HCT116 (cell line): ENCODE results near the gene NINJ2. TPM values are rescaled to one million over a fixed set of nuclear protein-coding genes. Genes with fewer than 3 reads are reported as not detected.

Experiments used
- ATAC-seq: fragments of 200-7000 bp; cut with Tn5 transposase; 2 replicates; pipeline ENCODE4 v1.9.1; 2020; ENCODE audit warnings: mild to moderate bottlenecking, moderate library complexity
- BruUV-seq: library from RNA; stranded (reverse); fragments of 400-500 nt; replicated peaks from 2 replicates; lab custom pipeline; 2021; lab: Mats Ljungman, UMichigan
- CTCF ChIA-PET: fragments of 300-600 bp; sonication (Branson Sonifier 250); formaldehyde crosslinking; loops from one replicate; lab custom pipeline; 2021; ENCODE audit warnings: antibody characterized with exemption; lab: Charles Lee
- POLR2A ChIA-PET: fragments of 300-600, 350-600 bp; sonication (Branson Sonifier 250); formaldehyde crosslinking; loops from one replicate; lab custom pipeline; 2021; ENCODE audit warnings: antibody characterized with exemption; lab: Charles Lee
- RAD21 ChIA-PET, 2 experiments: fragments of 300-600 bp; sonication (Branson Sonifier 250); formaldehyde crosslinking; loops; one replicate each; lab custom pipeline; 2023; ENCODE audit warnings: low total read pairs in 2 of 2; ENCODE audit not compliant: uncharacterized antibody in 2 of 2, unreplicated experiment in 2 of 2, low non-redundant PET in 1 of 2; lab: Charles Lee
- DNase-seq: peaks from one replicate; pipeline ENCODE4 v3.0.0-alpha.2; 2010; ENCODE audit warnings: low read depth, low spot score
- H2AFZ ChIP-seq: fragments of 200-600 bp; shearing (Covaris generic), sonication (generic); 2 replicates; pipeline ENCODE4 v1.6.1; 2017; ENCODE audit warnings: low read depth, mixed run types, mixed read lengths, antibody characterized with exemption, low read length; ENCODE audit not compliant: poor library complexity, severe bottlenecking
- H3K27ac ChIP-seq: 2 replicates; pipeline ENCODE4 v1.5.1; 2012; ENCODE audit warnings: low read depth, low read length
- H3K27me3 ChIP-seq: fragments of 200-600 bp; sonication (generic); 2 replicates; pipeline ENCODE4 v1.6.1; 2016; ENCODE audit warnings: mixed run types, low read length, mixed read lengths; ENCODE audit not compliant: insufficient read depth
- H3K36me3 ChIP-seq, 2 experiments: fragments of 200-500 bp in 1 of 2; fragments of 200-600 bp in 1 of 2; sonication (Bioruptor generic) in 1 of 2; sonication (generic) in 1 of 2; 2 replicates each; pipeline versions ENCODE4 v1.5.1 to v1.6.1; 2014 to 2016; ENCODE audit warnings: low read length in 2 of 2, inconsistent platforms in 1 of 2, mixed read lengths in 1 of 2, mixed run types in 1 of 2; ENCODE audit not compliant: insufficient read depth in 2 of 2, control insufficient read depth in 1 of 2
- H3K4me1 ChIP-seq, 2 experiments: fragments of 200-600 bp in 1 of 2; sonication (generic) in 1 of 2; 2 replicates each; pipeline versions ENCODE4 v1.5.1 to v1.6.1; 2012 to 2017; ENCODE audit warnings: low read length in 2 of 2, inconsistent platforms in 1 of 2, mild to moderate bottlenecking in 1 of 2, mixed read lengths in 1 of 2, mixed run types in 1 of 2, moderate library complexity in 1 of 2; ENCODE audit not compliant: insufficient read depth in 2 of 2, control insufficient read depth in 1 of 2
- H3K4me2 ChIP-seq: fragments of 200-600 bp; sonication (generic); 2 replicates; pipeline ENCODE4 v1.6.1; 2017; ENCODE audit warnings: mixed run types, low read length, mixed read lengths
- H3K4me3 ChIP-seq, 2 experiments: fragments of 200-600 bp in 1 of 2; sonication (generic) in 1 of 2; replicated peaks in 1 of 2; 2 replicates each; pipeline ENCODE4 v1.5.1; 2011 to 2016; ENCODE audit warnings: low read length in 2 of 2, control low read depth in 1 of 2, low read depth in 1 of 2, mild to moderate bottlenecking in 1 of 2, mixed read lengths in 1 of 2, mixed run types in 1 of 2
- H3K79me2 ChIP-seq: fragments of 200-600 bp; sonication (generic); 2 replicates; pipeline ENCODE4 v1.6.1; 2017; ENCODE audit warnings: mild to moderate bottlenecking, mixed run types, low read length, moderate library complexity, mixed read lengths; ENCODE audit not compliant: insufficient read depth
- H3K9ac ChIP-seq: fragments of 200-600 bp; sonication (generic); 2 replicates; pipeline ENCODE4 v1.6.1; 2016; ENCODE audit warnings: low read length, mixed read lengths
- H3K9me2 ChIP-seq: fragments of 200-600 bp; sonication (generic), shearing (Covaris generic); 2 replicates; pipeline ENCODE4 v1.6.1; 2017; ENCODE audit warnings: mixed run types, mild to moderate bottlenecking, moderate library complexity; ENCODE audit not compliant: insufficient read depth
- H3K9me3 ChIP-seq, 2 experiments: fragments of 200-500 bp in 1 of 2; fragments of 200-600 bp in 1 of 2; sonication (Bioruptor generic) in 1 of 2; sonication (generic) in 1 of 2; 2 replicates each; pipeline ENCODE4 v1.6.1; 2014 to 2017; ENCODE audit warnings: low read length in 2 of 2, mixed read lengths in 2 of 2, inconsistent platforms in 1 of 2, low read depth in 1 of 2, mild to moderate bottlenecking in 1 of 2, mixed run types in 1 of 2, moderate library complexity in 1 of 2; ENCODE audit not compliant: control insufficient read depth in 1 of 2, insufficient read depth in 1 of 2
- H4K20me1 ChIP-seq: fragments of 200-600 bp; sonication (generic), shearing (Covaris generic); 2 replicates; pipeline ENCODE4 v1.6.1; 2017; ENCODE audit warnings: mixed run types, mild to moderate bottlenecking, moderate library complexity; ENCODE audit not compliant: insufficient read depth
- CBX3 ChIP-seq: IDR thresholded peaks from 2 replicates; pipeline ENCODE4 v1.6.1; 2012; ENCODE audit warnings: low read depth
- CEBPB ChIP-seq: IDR thresholded peaks from 2 replicates; pipeline ENCODE4 v1.6.1; 2012; ENCODE audit warnings: low read depth
- ELF1 ChIP-seq: IDR thresholded peaks from 2 replicates; pipeline ENCODE4 v1.6.1; 2012; ENCODE audit warnings: low read depth, borderline replicate concordance
- EZH2 ChIP-seq: fragments of 200-600 bp; sonication (generic); IDR thresholded peaks from 2 replicates; pipeline ENCODE4 v1.6.1; 2017; ENCODE audit warnings: antibody characterized with exemption, mixed run types
- FOSL1 ChIP-seq: IDR thresholded peaks from 2 replicates; pipeline ENCODE4 v1.6.1; 2012; ENCODE audit warnings: low read depth
- POLR2A ChIP-seq: IDR thresholded peaks from 2 replicates; pipeline ENCODE4 v1.7.0; 2011; ENCODE audit warnings: borderline replicate concordance; ENCODE audit not compliant: insufficient read depth, insufficient read length; ENCODE audit errors: extremely low read depth
- POLR2AphosphoS5 ChIP-seq: IDR thresholded peaks from 2 replicates; pipeline ENCODE4 v1.6.1; 2011; ENCODE audit warnings: mild to moderate bottlenecking, low read depth, low read length, moderate library complexity
- RAD21 ChIP-seq: IDR thresholded peaks from 2 replicates; pipeline ENCODE4 v1.6.1; 2012; ENCODE audit warnings: low read depth, mild to moderate bottlenecking
- SIN3A ChIP-seq: IDR thresholded peaks from 2 replicates; pipeline ENCODE4 v1.6.1; 2012; ENCODE audit warnings: low read depth
- SP1 ChIP-seq: IDR thresholded peaks from 2 replicates; pipeline ENCODE4 v1.6.1; 2012; ENCODE audit warnings: low read depth
- TCF7L2 ChIP-seq: IDR thresholded peaks from 2 replicates; pipeline ENCODE4 v1.7.0; 2011; ENCODE audit warnings: borderline replicate concordance, inconsistent platforms; ENCODE audit not compliant: insufficient read depth, insufficient read length; ENCODE audit errors: extremely low read depth
- YY1 ChIP-seq: IDR thresholded peaks from 2 replicates; pipeline ENCODE4 v1.6.1; 2011; ENCODE audit warnings: low read length, low read depth, moderate library complexity, mild to moderate bottlenecking; ENCODE audit not compliant: insufficient replicate concordance; ENCODE audit errors: extremely low read depth
- ZFX ChIP-seq: fragments of 450-650 bp; IDR thresholded peaks from 2 replicates; pipeline ENCODE4 v1.6.1; 2017
- intact Hi-C: fragments of 100-400 bp; cut with micrococcal nuclease; formaldehyde crosslinking; loops from 2 replicates; pipeline ENCODE4 v1.10.0; 2022
- total RNA-seq: library from RNA; stranded (reverse); gene quantifications from one replicate; pipeline ENCODE4 v1.2.1, GENCODE V29; 2021; ENCODE audit not compliant: unreplicated experiment
- TF ChIP-seq, protein P1 (sequence below), 3 experiments: fragments of 200-600 bp in 1 of 3; sonication (generic) in 1 of 3; IDR thresholded peaks in 2 of 3; conservative IDR thresholded peaks in 1 of 3; 2 replicates each; pipeline ENCODE4 v1.5.1; 2012 to 2017; ENCODE audit warnings: low read depth in 2 of 3, low read length in 2 of 3, antibody characterized with exemption in 1 of 3, borderline replicate concordance in 1 of 3, control low read depth in 1 of 3, mild to moderate bottlenecking in 1 of 3, mixed read lengths in 1 of 3, mixed run types in 1 of 3, moderate library complexity in 1 of 3; ENCODE audit not compliant: insufficient read depth in 1 of 3
- TF ChIP-seq, protein P2 (sequence below): IDR thresholded peaks from 2 replicates; pipeline ENCODE4 v1.6.1; 2012
- TF ChIP-seq, protein P3 (sequence below): IDR thresholded peaks from 2 replicates; pipeline ENCODE4 v1.6.1; 2012

The NINJ2 gene
- total RNA-seq, 1 experiment from 2014 or later, result not detected

DNA sequence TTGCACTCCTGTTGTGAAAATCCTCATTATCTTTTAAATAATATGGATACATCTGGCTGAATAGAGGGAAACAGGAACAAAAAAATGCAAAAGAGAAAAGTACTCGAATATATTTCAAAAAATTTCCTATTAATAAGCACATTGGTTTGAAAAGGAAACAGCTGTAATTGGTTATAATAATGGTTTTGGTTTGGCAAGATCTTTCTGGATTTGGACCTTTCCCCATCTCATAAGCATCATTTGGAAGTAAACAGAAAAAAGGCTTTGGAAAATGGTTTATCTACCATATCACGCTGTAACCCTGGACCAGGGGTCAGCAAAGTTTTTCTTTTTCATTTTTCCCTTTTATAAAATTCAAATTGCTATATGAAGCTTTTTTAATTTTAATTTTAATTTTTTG lies 2.8 kb upstream of the NINJ2 start:
- intact Hi-C loops, result no loop called here
- H4K20me1 ChIP-seq, result no peaks in the 10 kb centered on the region
- no peak overlapping the region for H3K9ac ChIP-seq
- DNase-seq, result no peak
- H3K79me2 ChIP-seq, result no peaks in the 10 kb centered on the region
- no peak overlapping the region for H2AFZ ChIP-seq
- H3K4me3 ChIP-seq, result no peak overlapping the region
- H3K4me1 ChIP-seq, result peaks cover 0 to 12% of the 10 kb centered on the region in 2 experiments; a peak in 2 of 4 replicates
- CTCF ChIA-PET, result no interaction called here
- H3K36me3 ChIP-seq, result no peaks in the 10 kb centered on the region
- RAD21 ChIA-PET, result no interaction called here
- no peak for ATAC-seq
- H3K27me3 ChIP-seq, result no peaks in the 10 kb centered on the region
- H3K27ac ChIP-seq, result no peak overlapping the region
- POLR2A ChIA-PET, result no interaction called here
- no peak overlapping the region for H3K4me2 ChIP-seq
- TF ChIP-seq TCF7L2 (no peak), POLR2AphosphoS5 (no peak), RAD21 (no peak), YY1 (no peak), FOSL1 (no peak), ELF1 (no peak), CEBPB (no peak), SP1 (no peak)
- TF ChIP-seq, protein P1, sequence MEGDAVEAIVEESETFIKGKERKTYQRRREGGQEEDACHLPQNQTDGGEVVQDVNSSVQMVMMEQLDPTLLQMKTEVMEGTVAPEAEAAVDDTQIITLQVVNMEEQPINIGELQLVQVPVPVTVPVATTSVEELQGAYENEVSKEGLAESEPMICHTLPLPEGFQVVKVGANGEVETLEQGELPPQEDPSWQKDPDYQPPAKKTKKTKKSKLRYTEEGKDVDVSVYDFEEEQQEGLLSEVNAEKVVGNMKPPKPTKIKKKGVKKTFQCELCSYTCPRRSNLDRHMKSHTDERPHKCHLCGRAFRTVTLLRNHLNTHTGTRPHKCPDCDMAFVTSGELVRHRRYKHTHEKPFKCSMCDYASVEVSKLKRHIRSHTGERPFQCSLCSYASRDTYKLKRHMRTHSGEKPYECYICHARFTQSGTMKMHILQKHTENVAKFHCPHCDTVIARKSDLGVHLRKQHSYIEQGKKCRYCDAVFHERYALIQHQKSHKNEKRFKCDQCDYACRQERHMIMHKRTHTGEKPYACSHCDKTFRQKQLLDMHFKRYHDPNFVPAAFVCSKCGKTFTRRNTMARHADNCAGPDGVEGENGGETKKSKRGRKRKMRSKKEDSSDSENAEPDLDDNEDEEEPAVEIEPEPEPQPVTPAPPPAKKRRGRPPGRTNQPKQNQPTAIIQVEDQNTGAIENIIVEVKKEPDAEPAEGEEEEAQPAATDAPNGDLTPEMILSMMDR (IDR thresholded peaks at IDR 0.05 in 2 of 3, conservative IDR thresholded peaks at IDR 0.05 in 1 of 3; ENCODE audit: borderline replicate concordance in 1 of 3, insufficient read depth in 1 of 3, low read depth in 2 of 3, low read length in 2 of 3), result no peak
- H3K9me2 ChIP-seq, result no peaks in the 10 kb centered on the region
- H3K9me3 ChIP-seq, result no peaks in the 10 kb centered on the region
- BruUV-seq, result no TSS peak

DNA sequence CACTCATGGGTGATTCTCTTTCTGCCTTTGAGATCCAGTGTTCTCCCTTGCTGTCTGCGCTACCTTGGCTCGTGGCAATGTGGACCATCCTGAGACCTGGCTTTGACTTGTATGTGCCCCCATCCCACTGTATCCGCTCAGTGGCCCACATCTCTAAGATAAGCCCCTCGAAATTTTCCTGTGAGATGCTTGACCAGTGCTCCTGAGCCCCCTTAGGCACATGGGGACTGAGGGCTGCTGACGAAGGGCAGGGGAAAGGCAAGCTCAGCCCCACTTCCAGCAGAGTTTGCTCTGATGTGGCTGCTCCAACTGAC lies 1.5 kb upstream of the NINJ2 start:
- Histone ChIP-seq H3K9ac (no peak overlapping the region), H3K4me1 (peaks cover 0 to 12% of the 10 kb centered on the region in 2 experiments; a peak in 2 of 4 replicates), H4K20me1 (no peaks in the 10 kb centered on the region), H3K9me3 (no peaks in the 10 kb centered on the region), H3K79me2 (no peaks in the 10 kb centered on the region), H3K27me3 (no peaks in the 10 kb centered on the region), H3K4me3 (no peak overlapping the region), H3K4me2 (no peak overlapping the region), H3K9me2 (no peaks in the 10 kb centered on the region), H3K27ac (no peak overlapping the region), H3K36me3 (no peaks in the 10 kb centered on the region)
- POLR2A ChIA-PET, result no interaction called here
- RAD21 ChIA-PET, result no interaction called here
- intact Hi-C loops, result no loop called here
- no TSS peak for BruUV-seq
- CTCF ChIA-PET, result no interaction called here
- DNase-seq (no peak), ATAC-seq (no peak)
- TF ChIP-seq, protein P1 (IDR thresholded peaks at IDR 0.05 in 2 of 3, conservative IDR thresholded peaks at IDR 0.05 in 1 of 3; ENCODE audit: borderline replicate concordance in 1 of 3, insufficient read depth in 1 of 3, low read depth in 2 of 3, low read length in 2 of 3), result no peak
- no peak for TF ChIP-seq CBX3
- TF ChIP-seq RAD21, result no peak
- TF ChIP-seq, protein P2, sequence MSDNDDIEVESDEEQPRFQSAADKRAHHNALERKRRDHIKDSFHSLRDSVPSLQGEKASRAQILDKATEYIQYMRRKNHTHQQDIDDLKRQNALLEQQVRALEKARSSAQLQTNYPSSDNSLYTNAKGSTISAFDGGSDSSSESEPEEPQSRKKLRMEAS, result no peak
- TF ChIP-seq, protein P3, sequence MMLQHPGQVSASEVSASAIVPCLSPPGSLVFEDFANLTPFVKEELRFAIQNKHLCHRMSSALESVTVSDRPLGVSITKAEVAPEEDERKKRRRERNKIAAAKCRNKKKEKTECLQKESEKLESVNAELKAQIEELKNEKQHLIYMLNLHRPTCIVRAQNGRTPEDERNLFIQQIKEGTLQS, result no peak
- no peak for TF ChIP-seq POLR2A
- no peak for TF ChIP-seq SIN3A
- TF ChIP-seq EZH2, result no peak
- no peak for TF ChIP-seq ZFX
- no peak for TF ChIP-seq POLR2AphosphoS5
- TF ChIP-seq, all 23 proteins: peak for 0
- H2AFZ ChIP-seq, result no peak overlapping the region
